Erythroblast (primary cell): Measurements from ENCODE around the gene KRTAP17-1.

Source experiments
- GATA1 ChIP-seq: IDR thresholded peaks from 2 replicates; pipeline ENCODE4 v1.6.1; 2011; ENCODE audit warnings: low read depth, mild to moderate bottlenecking, control low read depth, low read length, moderate library complexity
- POLR2A ChIP-seq: IDR thresholded peaks from 2 replicates; pipeline ENCODE4 v1.6.1; 2011; ENCODE audit warnings: mild to moderate bottlenecking, low read length

GRCh38 chr17:41326173-41327145, 10.9 kb upstream of the KRTAP17-1 start:
- TF ChIP-seq GATA1 (no peak), POLR2A (no peak)
